ENCODE data around the gene SGCD. TPM values are rescaled to one million over a fixed set of nuclear protein-coding genes. Genes with fewer than 3 reads are reported as not detected.

Gene SGCD
- total RNA-seq, 1 donor from 2014 or later = not detected

- intact Hi-C loops (cut with micrococcal nuclease) = no loop called here
These were observed 431.2 kb downstream of the SGCD start for GRCh38 chr5:156758011-156758791.

GRCh38 chr5:156759156-156759555 lies 432.2 kb downstream of the SGCD start:
- intact Hi-C loops (cut with micrococcal nuclease) = no loop called here

GRCh38 chr5:156762771-156763170 lies 435.8 kb downstream of the SGCD start:
- intact Hi-C loops (cut with micrococcal nuclease) = no loop called here

GRCh38 chr5:156764176-156764971 lies 437.4 kb downstream of the SGCD start:
- intact Hi-C loops (cut with micrococcal nuclease) = no loop called here

DNA sequence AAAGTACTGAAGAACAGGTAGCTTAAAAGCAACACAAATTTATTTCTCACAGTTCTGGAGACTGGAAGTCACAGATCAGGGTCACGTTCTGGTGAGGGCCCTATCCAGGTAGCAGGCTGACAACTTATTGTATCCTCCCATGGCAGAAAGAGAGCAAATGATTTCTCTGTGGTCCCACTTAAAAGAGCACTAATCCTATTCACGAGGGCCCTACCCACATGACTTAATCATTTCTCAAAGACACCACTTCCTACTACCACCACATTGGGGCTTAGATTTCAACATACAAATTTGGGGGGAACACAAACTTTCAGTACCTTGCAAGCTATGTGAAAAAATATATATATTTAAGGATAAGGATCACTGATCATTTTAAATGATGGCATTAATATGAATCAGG lies 447.3 kb downstream of the SGCD start:
- intact Hi-C loops (cut with micrococcal nuclease) = no loop called here

DNA sequence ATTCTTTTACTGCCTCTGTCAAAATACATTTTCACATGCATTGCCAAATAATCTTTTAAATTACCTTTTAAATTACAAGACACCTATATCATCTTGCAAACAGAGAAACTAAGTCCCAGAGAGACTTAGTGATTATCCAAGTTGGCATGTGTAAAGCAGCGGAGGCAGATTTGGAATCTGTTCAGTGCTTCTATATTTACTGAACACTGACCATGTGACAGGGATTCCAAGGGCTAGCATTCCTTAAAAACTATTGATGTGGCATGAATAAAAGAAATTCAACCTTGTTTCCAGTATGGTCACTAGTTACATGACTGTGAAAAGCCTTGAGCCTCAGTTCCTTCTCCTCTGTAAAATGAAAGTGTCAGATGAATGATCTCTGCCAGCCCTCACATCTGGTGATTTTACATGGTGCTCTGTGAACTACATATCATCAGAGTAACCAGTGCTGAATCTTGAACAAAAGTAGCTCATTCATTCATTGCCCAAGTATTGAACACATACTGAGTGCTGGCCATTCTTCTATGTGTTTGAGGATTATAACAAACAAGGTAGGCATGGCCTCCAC lies 451.3 kb downstream of the SGCD start:
- intact Hi-C loops (cut with micrococcal nuclease) = no loop called here

DNA sequence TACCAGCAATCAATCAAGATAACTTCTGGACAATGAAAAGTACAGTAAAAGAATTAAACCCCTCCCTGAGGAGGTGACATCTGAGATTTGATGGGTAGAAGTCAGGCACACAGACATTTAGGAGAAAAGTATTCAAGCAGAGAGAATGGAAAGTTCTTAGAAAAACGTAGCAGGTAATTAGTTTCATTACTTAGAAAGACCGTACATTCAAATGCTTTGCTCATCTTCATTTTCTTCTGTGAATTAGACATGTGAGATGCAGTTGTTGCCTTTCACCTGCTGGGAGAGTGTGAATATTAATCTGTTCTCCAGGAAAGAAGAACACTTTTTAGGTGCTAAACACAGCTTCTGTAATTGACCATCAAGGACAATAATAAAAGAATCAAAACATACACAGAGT lies 451.8 kb downstream of the SGCD start:
- intact Hi-C loops (cut with micrococcal nuclease) = no loop called here

- intact Hi-C loops (cut with micrococcal nuclease) = no loop called here
These were observed 452.5 kb downstream of the SGCD start for GRCh38 chr5:156779436-156779835.

DNA sequence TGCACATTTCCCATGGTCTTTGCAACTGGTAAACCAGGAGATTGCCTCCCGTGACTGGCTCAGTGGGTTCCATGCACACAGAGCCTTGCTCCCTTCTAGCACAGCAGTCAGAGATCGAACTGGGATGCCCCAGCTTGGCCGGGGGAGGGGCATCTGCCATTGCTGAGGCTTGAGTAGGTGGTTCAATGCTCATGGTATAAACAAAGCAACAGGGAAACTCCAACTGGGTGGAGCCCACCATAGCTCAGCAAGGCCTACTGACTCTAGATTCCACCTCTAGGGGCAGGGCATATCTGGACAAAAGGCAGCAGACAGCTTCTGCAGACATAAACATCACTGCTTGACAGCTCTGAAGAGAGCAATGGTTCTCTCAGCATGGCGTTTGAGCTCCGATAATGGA lies 456.1 kb downstream of the SGCD start:
- intact Hi-C loops (cut with micrococcal nuclease) = no loop called here

DNA sequence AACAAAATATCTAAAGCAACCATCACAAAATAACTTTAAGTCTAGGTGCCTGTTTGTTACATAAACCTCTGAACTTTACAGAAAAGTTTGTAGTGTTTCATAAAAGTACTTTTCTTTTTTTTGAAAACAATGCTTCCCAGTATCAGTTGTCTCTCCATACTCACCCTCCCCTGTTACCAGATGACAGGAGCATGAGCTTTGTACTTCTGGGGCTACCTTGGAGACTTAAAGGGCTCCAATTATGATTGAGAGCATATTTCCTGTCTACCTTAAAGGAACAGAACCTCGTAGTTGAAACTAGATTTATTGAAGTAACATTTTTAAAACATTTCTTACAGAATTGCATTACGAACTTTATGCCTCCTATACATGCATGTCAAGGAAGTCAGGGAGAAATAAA lies 467.7 kb downstream of the SGCD start:
- intact Hi-C loops (cut with micrococcal nuclease) = no loop called here

GRCh38 chr5:156798201-156798600 lies 471.2 kb downstream of the SGCD start:
- intact Hi-C loops (cut with micrococcal nuclease) = no loop called here

- intact Hi-C loops (cut with micrococcal nuclease) = no loop called here
These were observed 472.2 kb downstream of the SGCD start for GRCh38 chr5:156799171-156799570.

- intact Hi-C loops (cut with micrococcal nuclease) = no loop called here
These were observed 474.0 kb downstream of the SGCD start for GRCh38 chr5:156800929-156801328.

DNA sequence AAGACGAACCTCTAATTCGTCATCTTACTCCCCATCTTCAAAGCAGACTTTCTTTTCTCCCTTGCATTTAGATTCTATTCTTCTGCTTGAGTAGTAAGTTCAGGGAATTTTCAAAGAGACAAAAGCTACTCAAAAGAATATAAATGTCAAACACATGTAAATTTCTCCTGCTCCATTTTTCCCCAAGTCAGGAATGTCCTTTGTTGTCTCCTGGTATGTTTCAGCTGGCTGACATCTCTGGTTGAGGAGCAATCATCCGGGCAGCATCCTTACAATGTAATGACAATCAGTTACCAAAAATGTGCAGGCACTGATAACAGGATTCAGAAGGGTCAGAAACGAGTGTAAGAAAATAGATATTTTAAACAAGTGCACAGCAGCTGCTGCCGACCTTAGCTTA lies 475.5 kb downstream of the SGCD start:
- intact Hi-C loops (cut with micrococcal nuclease) = no loop called here

DNA sequence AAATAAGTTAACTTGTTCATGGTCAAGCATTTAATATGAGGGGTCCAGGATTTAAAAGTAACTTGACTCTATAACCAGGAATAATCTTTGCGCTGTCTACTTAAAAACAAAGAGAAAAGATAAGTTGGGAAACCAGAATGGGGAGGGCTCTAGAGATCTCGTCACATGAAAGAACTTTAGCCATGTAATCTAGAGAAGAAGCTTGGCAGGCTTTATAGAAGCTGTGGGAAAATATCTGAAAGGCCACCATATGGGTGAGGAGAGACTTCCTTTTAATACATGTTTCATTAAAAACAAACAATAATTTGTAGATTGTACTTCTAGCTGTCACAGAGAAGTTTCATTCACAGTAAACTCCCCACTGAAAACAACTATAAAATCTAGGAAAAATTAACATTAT lies 476.4 kb downstream of the SGCD start:
- intact Hi-C loops (cut with micrococcal nuclease) = no loop called here

DNA sequence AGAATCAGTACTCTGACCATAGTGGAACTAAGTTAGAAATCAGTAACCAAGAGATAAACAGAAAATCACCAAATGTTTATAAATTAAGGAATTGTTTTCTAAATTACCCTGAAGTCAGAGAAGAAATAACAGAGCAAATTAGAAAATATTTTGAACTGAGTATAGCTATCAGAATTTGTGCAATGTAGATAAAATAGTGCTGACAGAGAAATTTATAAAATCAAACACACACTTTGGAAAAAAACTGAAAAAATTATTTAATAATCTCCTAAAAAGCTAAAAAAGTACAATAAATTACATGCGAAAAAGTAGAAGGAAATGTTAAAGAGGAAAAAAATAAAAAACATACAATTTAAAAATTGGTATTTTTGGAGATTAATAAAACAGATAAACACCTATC lies 486.0 kb downstream of the SGCD start:
- intact Hi-C loops (cut with micrococcal nuclease) = loop anchor here (10.0 kb wide), 1 partner anchor 548 kb away; no protein-coding TSS in a partner anchor

- intact Hi-C loops (cut with micrococcal nuclease) = loop anchor here (1.0 to 10.0 kb wide), 6 partner anchors 119 to 1200 kb away; no protein-coding TSS in a partner anchor
These were observed 489.1 kb downstream of the SGCD start for GRCh38 chr5:156815988-156816599.

All from T-helper 1 cell treated with Interleukin-12 subunit alpha and Interleukin-12 subunit beta and Interleukin-4 antibody, amounts not matched to agents 30 ng/mL and 1 ng/mL, for 36 hours (primary cell).